Measurements from ENCODE around the gene GMPR. TPM values are rescaled to one million over a fixed set of nuclear protein-coding genes. Genes with fewer than 3 reads are reported as not detected.

Gene GMPR
- total RNA-seq, 1 experiment from 2014 or later: 2.0 TPM

DNA sequence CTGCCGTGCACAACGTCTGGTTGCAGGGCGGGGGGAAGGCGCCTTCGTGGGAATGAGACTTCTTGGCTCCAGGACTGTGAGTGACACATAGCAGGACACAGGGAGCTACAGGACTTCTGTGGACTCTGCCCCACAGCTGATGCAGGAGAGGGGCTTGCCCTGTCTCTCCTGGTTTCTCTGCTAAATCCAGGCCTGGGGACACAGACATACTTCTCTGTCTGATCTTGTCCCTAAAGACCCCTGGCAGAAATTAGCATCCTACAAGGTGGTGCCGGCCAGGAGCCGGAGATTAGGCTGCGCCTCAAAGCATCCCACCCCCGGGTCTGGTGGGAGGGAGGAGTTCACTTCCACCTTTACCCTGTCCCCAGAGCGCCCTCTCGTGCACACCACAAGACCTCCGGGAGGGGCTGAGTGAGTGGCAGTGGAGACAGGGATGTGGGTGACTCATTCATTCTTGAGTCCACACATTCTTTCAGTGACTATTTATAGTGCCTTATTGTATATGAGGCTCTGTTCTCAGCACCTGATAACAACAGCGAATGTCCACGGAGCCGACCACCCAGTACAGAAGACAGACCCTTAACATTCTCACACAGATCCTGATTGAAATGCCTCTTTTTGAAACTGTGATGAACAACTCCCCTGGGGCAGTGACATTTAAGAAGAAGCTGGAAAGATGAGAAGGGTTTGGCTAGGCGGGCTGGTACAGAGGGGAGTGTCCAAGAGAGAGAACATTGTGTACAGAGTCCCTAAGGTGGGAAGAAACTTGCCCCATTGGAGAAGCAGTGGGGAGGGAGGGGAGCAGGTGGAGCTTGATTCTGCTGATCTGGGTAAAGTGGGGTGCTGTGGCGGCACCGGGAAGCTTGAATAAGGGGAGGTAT, 39.0 kb downstream of the GMPR start:
- Histone ChIP-seq H3K4me1 (replicated peaks; ENCODE audit: insufficient read depth) (peaks cover 11% of the 10 kb centered on the region), H2AFZ (no peak overlapping the region), H3K4me3 (peak overlapping the region; percentile 4; the same call in 1 of the 2 replicates), H3K79me2 (ENCODE audit: low read depth) (no peaks in the 10 kb centered on the region), H3K9me2 (ENCODE audit: insufficient read depth) (no peaks in the 10 kb centered on the region), H3K4me2 (peak overlapping the region; percentile 46), H3F3A (ENCODE audit: insufficient read depth, low read depth) (no peaks in the 10 kb centered on the region), H3K27me3 (ENCODE audit: insufficient read depth, low read depth) (no peaks in the 10 kb centered on the region), H3K36me3 (ENCODE audit: low read depth) (no peaks in the 10 kb centered on the region), H4K20me1 (ENCODE audit: insufficient read depth) (no peaks in the 10 kb centered on the region), H3K27ac (no peak overlapping the region), H3K9me3 (ENCODE audit: insufficient read depth, low read depth) (no peaks in the 10 kb centered on the region)
- peak; percentile 83 to 88 for DNase-seq
- TF ChIP-seq, protein P1, sequence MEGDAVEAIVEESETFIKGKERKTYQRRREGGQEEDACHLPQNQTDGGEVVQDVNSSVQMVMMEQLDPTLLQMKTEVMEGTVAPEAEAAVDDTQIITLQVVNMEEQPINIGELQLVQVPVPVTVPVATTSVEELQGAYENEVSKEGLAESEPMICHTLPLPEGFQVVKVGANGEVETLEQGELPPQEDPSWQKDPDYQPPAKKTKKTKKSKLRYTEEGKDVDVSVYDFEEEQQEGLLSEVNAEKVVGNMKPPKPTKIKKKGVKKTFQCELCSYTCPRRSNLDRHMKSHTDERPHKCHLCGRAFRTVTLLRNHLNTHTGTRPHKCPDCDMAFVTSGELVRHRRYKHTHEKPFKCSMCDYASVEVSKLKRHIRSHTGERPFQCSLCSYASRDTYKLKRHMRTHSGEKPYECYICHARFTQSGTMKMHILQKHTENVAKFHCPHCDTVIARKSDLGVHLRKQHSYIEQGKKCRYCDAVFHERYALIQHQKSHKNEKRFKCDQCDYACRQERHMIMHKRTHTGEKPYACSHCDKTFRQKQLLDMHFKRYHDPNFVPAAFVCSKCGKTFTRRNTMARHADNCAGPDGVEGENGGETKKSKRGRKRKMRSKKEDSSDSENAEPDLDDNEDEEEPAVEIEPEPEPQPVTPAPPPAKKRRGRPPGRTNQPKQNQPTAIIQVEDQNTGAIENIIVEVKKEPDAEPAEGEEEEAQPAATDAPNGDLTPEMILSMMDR (conservative IDR thresholded peaks at IDR 0.05): peak; percentile 69
- no peak for TF ChIP-seq EZH2 (IDR thresholded peaks at IDR 0.05; ENCODE audit: low read depth)
- ChIA-PET CTCF (interaction anchor here (0.5 to 1.0 kb wide), 5 partner anchors 39 to 840 kb away, joined by 3 to 5 read pairs (median 3); partner anchors contain the start of gene GMPR), POLR2A (ENCODE audit: unreplicated experiment) (no interaction called here)
- intact Hi-C loops (cut with micrococcal nuclease; ENCODE audit: unreplicated experiment): loop anchor here (1.0 to 2.0 kb wide), 2 partner anchors 39 to 586 kb away; partner anchors contain the start of gene GMPR
- no TSS peak for BruUV-seq (replicated peaks)

DNA sequence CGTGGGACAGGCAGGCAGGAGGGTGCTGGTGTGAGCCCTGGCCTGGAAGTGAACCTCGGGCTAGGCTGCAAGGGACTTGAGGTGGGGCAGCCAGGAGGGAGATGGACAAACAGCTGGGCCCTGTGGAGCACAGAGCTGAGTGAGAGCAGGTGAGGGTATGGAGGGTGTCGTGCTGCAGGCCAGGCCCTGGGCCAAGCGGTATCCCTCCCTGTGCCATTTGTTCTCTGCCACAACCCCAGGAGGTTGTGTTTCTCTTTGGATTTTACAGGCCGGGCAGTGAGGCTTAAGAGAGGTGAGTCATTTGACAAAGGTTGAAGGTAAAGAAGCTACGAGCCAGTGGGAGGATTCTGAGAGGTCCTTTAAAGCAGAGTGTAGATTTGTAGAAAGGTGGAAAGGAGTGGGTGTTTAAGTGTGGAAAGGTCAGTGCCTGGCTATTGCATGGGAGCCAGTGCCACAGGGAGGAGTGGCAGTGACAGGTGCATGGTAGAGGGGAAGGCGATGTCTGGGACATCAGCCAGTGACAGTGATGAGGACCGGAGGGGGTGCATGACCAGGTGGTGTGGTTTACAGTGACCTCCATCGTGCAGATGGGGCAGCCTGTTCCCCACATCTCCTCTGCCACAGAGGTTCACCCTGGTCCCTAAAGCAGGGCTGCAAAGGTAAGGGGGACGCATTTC, 39.8 kb downstream of the GMPR start:
- Histone ChIP-seq H3K9me3 (ENCODE audit: insufficient read depth, low read depth) (no peaks in the 10 kb centered on the region), H3K4me1 (replicated peaks; ENCODE audit: insufficient read depth) (peaks cover 11% of the 10 kb centered on the region), H3F3A (ENCODE audit: insufficient read depth, low read depth) (no peaks in the 10 kb centered on the region), H3K79me2 (ENCODE audit: low read depth) (no peaks in the 10 kb centered on the region), H3K4me2 (peak overlapping the region; percentile 46), H3K36me3 (ENCODE audit: low read depth) (no peaks in the 10 kb centered on the region), H3K27me3 (ENCODE audit: insufficient read depth, low read depth) (no peaks in the 10 kb centered on the region), H2AFZ (no peak overlapping the region), H3K4me3 (no peak overlapping the region), H3K9me2 (ENCODE audit: insufficient read depth) (no peaks in the 10 kb centered on the region), H4K20me1 (ENCODE audit: insufficient read depth) (no peaks in the 10 kb centered on the region), H3K27ac (no peak overlapping the region)
- ChIA-PET CTCF (interaction anchor here (0.6 to 1.0 kb wide), 3 partner anchors 40 to 808 kb away, joined by 3 to 5 read pairs (median 3); partner anchors contain the start of gene GMPR), POLR2A (ENCODE audit: unreplicated experiment) (interaction anchor here (0.6 kb wide), 1 partner anchor 10 kb away, joined by 3 read pairs; no protein-coding TSS in a partner anchor)
- TF ChIP-seq, protein P1 (conservative IDR thresholded peaks at IDR 0.05): no peak
- no peak for TF ChIP-seq EZH2 (IDR thresholded peaks at IDR 0.05; ENCODE audit: low read depth)
- no TSS peak for BruUV-seq (replicated peaks)
- intact Hi-C loops (cut with micrococcal nuclease; ENCODE audit: unreplicated experiment): no loop called here
- no peak for DNase-seq

DNA sequence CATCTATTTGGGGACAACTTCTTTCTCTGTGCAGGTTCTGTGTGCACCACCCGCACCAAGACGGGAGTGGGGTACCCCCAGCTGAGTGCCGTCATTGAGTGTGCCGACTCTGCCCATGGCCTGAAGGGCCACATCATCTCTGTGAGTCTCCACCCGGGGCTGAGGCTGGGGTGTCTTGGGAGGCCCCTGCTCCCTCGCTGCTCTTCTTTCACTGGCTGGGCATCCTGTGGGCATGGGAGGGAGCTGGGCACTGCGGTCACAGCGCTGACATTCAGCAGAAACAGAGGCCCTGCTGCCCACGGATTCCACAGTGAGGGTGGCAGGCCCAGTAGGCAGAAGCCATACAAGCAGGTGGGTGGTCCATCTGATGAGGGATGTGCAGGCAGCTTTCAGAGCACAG, 40.4 kb downstream of the GMPR start:
- intact Hi-C loops (cut with micrococcal nuclease; ENCODE audit: unreplicated experiment): no loop called here
- POLR2A ChIA-PET (ENCODE audit: unreplicated experiment): no interaction called here

More for the DNA sequence above, 40.4 kb downstream of the GMPR start:
- H3K9me2 ChIP-seq (ENCODE audit: insufficient read depth): no peaks in the 10 kb centered on the region
- CTCF ChIA-PET: interaction anchor here (0.5 to 0.9 kb wide), 2 partner anchors 50 to 808 kb away, joined by 3 read pairs; no protein-coding TSS in a partner anchor
- no peaks in the 10 kb centered on the region for H3K36me3 ChIP-seq (ENCODE audit: low read depth)
- peaks cover 11% of the 10 kb centered on the region for H3K4me1 ChIP-seq (replicated peaks; ENCODE audit: insufficient read depth)
- DNase-seq: no peak
- H2AFZ ChIP-seq: no peak overlapping the region
- H4K20me1 ChIP-seq (ENCODE audit: insufficient read depth): no peaks in the 10 kb centered on the region
- BruUV-seq (replicated peaks): no TSS peak
- TF ChIP-seq EZH2 (IDR thresholded peaks at IDR 0.05; ENCODE audit: low read depth): no peak
- TF ChIP-seq, protein P1 (conservative IDR thresholded peaks at IDR 0.05): no peak
- no peak overlapping the region for H3K27ac ChIP-seq
- no peaks in the 10 kb centered on the region for H3F3A ChIP-seq (ENCODE audit: insufficient read depth, low read depth)
- no peaks in the 10 kb centered on the region for H3K9me3 ChIP-seq (ENCODE audit: insufficient read depth, low read depth)
- no peaks in the 10 kb centered on the region for H3K27me3 ChIP-seq (ENCODE audit: insufficient read depth, low read depth)
- H3K4me2 ChIP-seq: no peak overlapping the region
- no peak overlapping the region for H3K4me3 ChIP-seq
- H3K79me2 ChIP-seq (ENCODE audit: low read depth): no peaks in the 10 kb centered on the region

Data from PC-9 (cell line).